Raji (cell line): ENCODE data around the gene LRIG1.

ENCODE experiments used
- POLR2A ChIP-seq: IDR thresholded peaks from 2 replicates; pipeline ENCODE4 v1.6.1; 2011; ENCODE audit warnings: low read depth, low read length, control low read depth; ENCODE audit not compliant: insufficient read depth

The LRIG1 gene

DNA sequence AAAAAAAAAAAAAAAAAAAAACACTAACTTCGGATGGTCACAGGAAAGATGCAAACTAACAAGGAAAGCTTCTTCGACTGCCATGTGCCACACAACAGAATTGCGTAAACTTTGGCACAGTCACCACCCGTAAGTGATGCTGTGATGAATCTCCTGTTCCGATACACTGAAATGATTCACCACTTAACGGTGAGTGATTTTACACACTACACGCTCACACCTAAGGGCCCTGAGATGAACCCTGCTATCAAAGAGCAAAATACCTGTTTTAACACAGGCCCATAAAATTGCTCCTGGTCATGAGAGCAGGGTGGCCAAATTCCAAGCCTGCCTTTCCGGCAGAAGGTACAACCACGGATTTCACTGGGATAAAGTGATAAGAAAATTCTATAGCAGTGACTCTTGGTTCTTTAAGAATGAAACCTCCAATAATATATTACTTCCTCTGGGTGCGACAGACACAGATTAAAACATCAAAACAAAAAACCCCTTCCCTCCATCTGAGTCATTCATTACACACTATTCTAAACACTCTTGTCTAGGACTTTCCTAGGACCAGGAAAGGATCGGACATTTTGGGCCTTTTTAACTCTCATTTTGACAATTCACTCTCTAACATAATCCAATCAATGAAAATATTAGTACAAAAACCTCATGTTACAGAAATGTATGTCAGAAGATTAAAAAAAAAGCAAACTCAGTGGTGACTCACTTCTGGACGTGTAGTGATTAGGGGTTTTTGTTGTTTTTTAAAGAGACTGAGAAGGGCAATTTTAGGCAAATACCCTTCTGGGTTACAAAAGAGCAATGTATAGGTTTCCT lies 28.3 kb downstream of the LRIG1 start:
- TF ChIP-seq POLR2A, result no peak

DNA sequence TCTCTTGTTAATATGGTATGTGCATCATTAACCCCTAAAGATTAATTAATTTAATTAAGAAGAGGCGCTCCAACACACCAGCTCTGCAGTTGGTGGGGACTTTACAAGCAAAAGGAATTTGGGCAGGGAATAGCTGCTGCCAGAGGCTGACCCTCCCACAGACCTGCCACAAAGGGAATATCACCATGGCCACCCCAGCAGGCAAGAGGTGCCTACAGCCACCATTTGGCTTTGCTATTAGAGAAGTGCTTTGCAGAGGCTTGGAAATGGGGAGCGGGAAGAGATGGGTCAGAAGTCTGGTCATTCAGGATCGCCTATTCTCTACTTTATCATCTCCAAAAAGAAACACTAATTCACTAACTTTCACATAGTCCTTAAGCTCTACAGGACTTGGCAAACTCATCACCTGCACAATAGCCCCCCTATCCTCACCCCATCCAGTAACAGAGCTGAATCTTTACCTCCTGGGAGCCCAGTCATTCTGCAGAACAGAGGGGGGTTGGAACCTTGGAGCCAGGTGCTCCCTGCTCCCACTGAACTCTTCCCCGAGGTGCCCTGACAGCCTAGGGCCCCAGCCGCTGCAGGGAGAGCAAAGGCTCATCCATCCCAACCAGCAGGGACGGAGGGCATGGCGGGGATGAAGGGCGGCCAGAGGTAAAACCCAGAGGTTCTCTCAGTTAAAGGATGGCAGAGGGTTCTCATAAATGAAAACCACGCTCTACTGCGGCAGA lies 29.7 kb downstream of the LRIG1 start:
- TF ChIP-seq POLR2A, result no peak

GRCh38 chr3:66470285-66470684 lies 30.5 kb downstream of the LRIG1 start:
- no peak for TF ChIP-seq POLR2A

DNA sequence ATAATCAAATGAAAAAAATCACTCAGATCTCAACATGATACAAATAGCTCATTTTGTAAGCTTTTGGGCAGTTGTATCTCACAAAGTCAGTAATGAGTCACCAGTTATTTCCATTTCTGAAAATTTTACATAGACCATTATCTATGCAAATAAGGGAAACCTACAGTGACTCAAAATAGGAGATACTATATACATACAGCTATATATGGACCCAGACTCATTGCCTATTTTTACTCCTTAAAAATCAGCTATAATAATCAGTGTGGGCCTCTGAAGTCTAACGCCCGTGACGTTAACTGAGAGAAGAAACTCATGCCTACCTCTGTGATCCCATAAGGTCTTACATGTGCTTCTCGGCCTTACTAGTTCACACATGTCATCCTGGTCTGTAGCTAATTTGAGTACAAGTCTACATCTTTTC lies 31.6 kb downstream of the LRIG1 start:
- 0 out of 2 replicates have a peak, but pooled peaks have one; percentile 10 for TF ChIP-seq POLR2A

DNA sequence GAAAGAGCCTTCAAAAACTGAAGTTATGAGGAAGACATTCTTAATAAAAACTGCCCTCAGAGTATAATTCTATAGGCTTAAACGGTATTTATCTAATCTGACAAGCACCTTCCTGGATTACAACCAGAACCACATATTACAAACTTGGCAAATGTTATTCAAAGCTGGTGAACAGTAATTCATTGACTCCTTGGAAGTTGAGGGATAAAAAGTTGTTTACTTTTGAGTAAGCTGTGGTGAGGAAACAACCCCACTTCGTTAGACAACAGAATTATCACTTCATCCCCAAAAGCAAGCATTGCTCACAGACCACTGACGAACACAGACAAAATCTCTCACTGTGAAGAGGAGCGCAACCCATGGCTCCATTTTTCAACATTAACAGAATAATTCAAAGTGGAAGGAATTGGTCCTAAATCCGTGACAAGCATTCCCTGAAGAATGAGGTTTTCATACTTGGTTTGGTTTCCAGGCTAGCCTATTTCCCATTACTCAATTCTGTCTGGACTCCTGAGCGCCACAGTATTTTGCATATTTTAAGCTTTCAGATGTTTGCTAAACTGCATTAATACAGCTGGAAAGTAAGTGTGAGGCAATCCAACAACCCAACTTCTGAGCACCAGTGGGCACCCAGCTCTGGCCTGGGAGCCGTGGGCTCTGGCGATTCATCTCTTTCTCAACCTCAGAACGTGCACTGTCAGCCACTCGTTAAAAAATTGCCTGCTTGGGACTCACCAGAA lies 32.7 kb downstream of the LRIG1 start:
- peak; percentile 27; the same call in 1 of the 2 replicates for TF ChIP-seq POLR2A

DNA sequence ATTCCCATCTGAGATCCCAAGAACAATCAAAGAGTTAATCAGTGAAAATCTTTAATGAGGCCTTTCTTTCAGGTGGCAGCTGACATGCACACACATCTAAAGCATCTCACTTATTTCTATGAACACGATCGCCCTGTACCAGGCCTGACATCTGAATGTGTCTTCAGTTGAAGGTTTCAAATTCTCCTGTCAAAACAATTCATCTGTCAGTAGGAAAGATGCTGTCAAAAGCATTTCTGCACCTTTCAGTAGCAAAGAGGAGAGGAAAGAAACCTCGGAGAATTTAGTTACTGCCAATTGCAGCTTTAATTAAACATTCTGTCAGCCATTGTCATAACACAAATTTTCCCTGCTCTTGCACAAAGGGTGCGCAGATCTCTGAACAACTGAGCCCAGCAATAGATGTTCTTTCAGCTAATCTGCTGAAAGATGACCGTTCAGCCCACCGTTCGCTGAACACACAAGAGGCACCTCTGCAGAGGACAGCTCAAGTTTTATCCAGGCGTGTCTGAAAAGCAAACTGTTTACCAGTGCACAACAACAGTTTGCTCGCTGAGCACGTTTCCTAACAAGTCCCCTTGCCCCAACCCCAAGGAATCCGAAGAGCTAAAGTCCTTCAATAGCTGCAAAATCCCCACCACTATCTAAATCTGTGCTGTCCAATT lies 34.1 kb downstream of the LRIG1 start:
- TF ChIP-seq POLR2A, result no peak

GRCh38 chr3:66465587-66465986 lies 35.2 kb downstream of the LRIG1 start:
- no peak for TF ChIP-seq POLR2A

DNA sequence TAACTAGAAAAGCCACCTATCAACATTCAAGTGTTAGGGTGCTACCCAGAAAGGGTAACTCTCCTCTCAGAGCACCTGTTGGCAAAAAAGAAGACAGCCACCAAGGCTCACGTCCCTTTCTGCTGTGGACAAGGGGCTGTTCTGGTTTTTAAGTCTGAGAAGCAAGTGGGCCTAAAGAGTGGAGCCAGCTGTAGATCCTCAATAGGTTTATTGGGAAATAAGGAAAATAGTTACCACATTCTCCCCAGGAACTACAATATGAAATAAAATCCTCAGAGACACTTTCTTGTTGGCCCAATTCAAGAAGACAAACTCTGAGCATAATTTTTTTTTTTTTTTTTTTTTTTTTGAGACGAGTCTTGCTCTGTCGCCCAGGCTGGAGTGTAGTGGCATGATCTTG lies 35.8 kb downstream of the LRIG1 start:
- no peak for TF ChIP-seq POLR2A

DNA sequence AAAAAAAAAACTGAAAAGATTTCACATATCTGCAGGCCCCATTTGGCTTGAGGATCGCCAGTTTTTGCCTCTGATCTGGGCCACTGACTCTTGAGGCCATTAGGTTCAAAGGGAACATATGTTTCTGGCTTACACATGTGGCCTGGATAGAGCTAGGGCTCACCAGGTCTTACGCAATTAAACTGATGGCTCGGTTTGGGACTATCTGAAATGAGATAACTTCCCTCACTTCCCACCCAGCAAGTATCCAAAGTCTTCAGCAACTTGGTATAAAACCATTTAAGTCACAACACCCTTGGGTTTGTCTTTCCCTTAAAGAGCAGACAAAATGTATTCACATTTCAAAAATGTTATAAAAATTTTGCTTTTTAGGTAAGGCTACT lies 36.3 kb downstream of the LRIG1 start:
- no peak for TF ChIP-seq POLR2A

GRCh38 chr3:66463730-66464511 lies 36.9 kb downstream of the LRIG1 start:
- no peak for TF ChIP-seq POLR2A

- no peak for TF ChIP-seq POLR2A
These were observed 37.7 kb downstream of the LRIG1 start for GRCh38 chr3:66463054-66463631.

DNA sequence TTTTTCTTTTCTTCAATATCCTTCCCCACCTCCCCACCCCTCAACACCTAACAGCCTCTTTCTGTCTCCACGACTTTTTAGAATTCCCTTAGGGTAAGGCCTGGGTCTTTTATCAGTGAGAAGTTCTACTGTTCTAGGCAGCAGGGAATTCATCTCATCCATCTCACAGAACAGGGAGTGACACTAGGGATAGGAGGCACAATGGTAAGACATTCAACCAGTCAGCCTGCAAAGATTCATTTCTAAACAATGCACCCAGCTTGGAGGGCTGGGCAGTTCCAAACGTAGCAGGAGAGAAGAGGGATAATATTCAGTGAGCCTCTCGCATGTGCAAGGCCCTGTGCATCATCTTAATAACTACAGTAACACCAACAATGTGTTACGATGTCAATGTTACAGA lies 43.6 kb downstream of the LRIG1 start:
- TF ChIP-seq POLR2A, result no peak

GRCh38 chr3:66456711-66457173 lies 44.1 kb downstream of the LRIG1 start:
- TF ChIP-seq POLR2A, result no peak

DNA sequence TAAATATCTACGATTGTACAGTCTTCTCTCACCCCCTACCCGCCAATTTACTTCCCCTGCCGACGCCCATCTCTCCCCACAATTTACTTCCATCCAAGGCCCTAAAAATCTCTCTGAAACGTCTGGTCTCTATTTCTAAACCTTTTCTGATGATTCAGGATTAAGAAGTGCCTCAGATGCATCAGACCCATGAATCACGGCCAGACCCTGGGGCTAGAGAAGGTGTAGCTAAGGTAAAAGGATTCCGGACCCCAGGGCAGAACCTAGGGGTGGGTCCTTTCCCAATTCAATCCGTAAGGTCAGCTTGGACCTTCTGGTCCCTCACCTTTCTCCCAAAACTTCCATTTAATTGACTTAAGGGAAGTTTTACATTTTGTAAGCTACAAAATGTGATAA lies 46.4 kb downstream of the LRIG1 start:
- TF ChIP-seq POLR2A, result no peak
